HCT116 (cell line): ENCODE results near the gene MTG1. TPM values are rescaled to one million over a fixed set of nuclear protein-coding genes. Genes with fewer than 3 reads are reported as not detected.

Experiments
- ATAC-seq: fragments of 200-7000 bp; cut with Tn5 transposase; 2 replicates; pipeline ENCODE4 v1.9.1; 2020; ENCODE audit warnings: mild to moderate bottlenecking, moderate library complexity
- BruUV-seq: library from RNA; stranded (reverse); fragments of 400-500 nt; replicated peaks from 2 replicates; lab custom pipeline; 2021; lab: Mats Ljungman, UMichigan
- CTCF ChIA-PET: fragments of 300-600 bp; sonication (Branson Sonifier 250); formaldehyde crosslinking; loops from one replicate; lab custom pipeline; 2021; ENCODE audit warnings: antibody characterized with exemption; lab: Charles Lee
- POLR2A ChIA-PET: fragments of 300-600, 350-600 bp; sonication (Branson Sonifier 250); formaldehyde crosslinking; loops from one replicate; lab custom pipeline; 2021; ENCODE audit warnings: antibody characterized with exemption; lab: Charles Lee
- RAD21 ChIA-PET, 2 experiments: fragments of 300-600 bp; sonication (Branson Sonifier 250); formaldehyde crosslinking; loops; one replicate each; lab custom pipeline; 2023; ENCODE audit warnings: low total read pairs in 2 of 2; ENCODE audit not compliant: uncharacterized antibody in 2 of 2, unreplicated experiment in 2 of 2, low non-redundant PET in 1 of 2; lab: Charles Lee
- DNase-seq: peaks from one replicate; pipeline ENCODE4 v3.0.0-alpha.2; 2010; ENCODE audit warnings: low read depth, low spot score
- H2AFZ ChIP-seq: fragments of 200-600 bp; shearing (Covaris generic), sonication (generic); 2 replicates; pipeline ENCODE4 v1.6.1; 2017; ENCODE audit warnings: low read depth, mixed run types, mixed read lengths, antibody characterized with exemption, low read length; ENCODE audit not compliant: poor library complexity, severe bottlenecking
- H3K27ac ChIP-seq: 2 replicates; pipeline ENCODE4 v1.5.1; 2012; ENCODE audit warnings: low read depth, low read length
- H3K27me3 ChIP-seq: fragments of 200-600 bp; sonication (generic); 2 replicates; pipeline ENCODE4 v1.6.1; 2016; ENCODE audit warnings: mixed run types, low read length, mixed read lengths; ENCODE audit not compliant: insufficient read depth
- H3K36me3 ChIP-seq, 2 experiments: fragments of 200-500 bp in 1 of 2; fragments of 200-600 bp in 1 of 2; sonication (Bioruptor generic) in 1 of 2; sonication (generic) in 1 of 2; 2 replicates each; pipeline versions ENCODE4 v1.5.1 to v1.6.1; 2014 to 2016; ENCODE audit warnings: low read length in 2 of 2, inconsistent platforms in 1 of 2, mixed read lengths in 1 of 2, mixed run types in 1 of 2; ENCODE audit not compliant: insufficient read depth in 2 of 2, control insufficient read depth in 1 of 2
- H3K4me1 ChIP-seq, 2 experiments: fragments of 200-600 bp in 1 of 2; sonication (generic) in 1 of 2; 2 replicates each; pipeline versions ENCODE4 v1.5.1 to v1.6.1; 2012 to 2017; ENCODE audit warnings: low read length in 2 of 2, inconsistent platforms in 1 of 2, mild to moderate bottlenecking in 1 of 2, mixed read lengths in 1 of 2, mixed run types in 1 of 2, moderate library complexity in 1 of 2; ENCODE audit not compliant: insufficient read depth in 2 of 2, control insufficient read depth in 1 of 2
- H3K4me2 ChIP-seq: fragments of 200-600 bp; sonication (generic); 2 replicates; pipeline ENCODE4 v1.6.1; 2017; ENCODE audit warnings: mixed run types, low read length, mixed read lengths
- H3K4me3 ChIP-seq, 2 experiments: fragments of 200-600 bp in 1 of 2; sonication (generic) in 1 of 2; replicated peaks in 1 of 2; 2 replicates each; pipeline ENCODE4 v1.5.1; 2011 to 2016; ENCODE audit warnings: low read length in 2 of 2, control low read depth in 1 of 2, low read depth in 1 of 2, mild to moderate bottlenecking in 1 of 2, mixed read lengths in 1 of 2, mixed run types in 1 of 2
- H3K79me2 ChIP-seq: fragments of 200-600 bp; sonication (generic); 2 replicates; pipeline ENCODE4 v1.6.1; 2017; ENCODE audit warnings: mild to moderate bottlenecking, mixed run types, low read length, moderate library complexity, mixed read lengths; ENCODE audit not compliant: insufficient read depth
- H3K9ac ChIP-seq: fragments of 200-600 bp; sonication (generic); 2 replicates; pipeline ENCODE4 v1.6.1; 2016; ENCODE audit warnings: low read length, mixed read lengths
- H3K9me2 ChIP-seq: fragments of 200-600 bp; sonication (generic), shearing (Covaris generic); 2 replicates; pipeline ENCODE4 v1.6.1; 2017; ENCODE audit warnings: mixed run types, mild to moderate bottlenecking, moderate library complexity; ENCODE audit not compliant: insufficient read depth
- H3K9me3 ChIP-seq, 2 experiments: fragments of 200-500 bp in 1 of 2; fragments of 200-600 bp in 1 of 2; sonication (Bioruptor generic) in 1 of 2; sonication (generic) in 1 of 2; 2 replicates each; pipeline ENCODE4 v1.6.1; 2014 to 2017; ENCODE audit warnings: low read length in 2 of 2, mixed read lengths in 2 of 2, inconsistent platforms in 1 of 2, low read depth in 1 of 2, mild to moderate bottlenecking in 1 of 2, mixed run types in 1 of 2, moderate library complexity in 1 of 2; ENCODE audit not compliant: control insufficient read depth in 1 of 2, insufficient read depth in 1 of 2
- H4K20me1 ChIP-seq: fragments of 200-600 bp; sonication (generic), shearing (Covaris generic); 2 replicates; pipeline ENCODE4 v1.6.1; 2017; ENCODE audit warnings: mixed run types, mild to moderate bottlenecking, moderate library complexity; ENCODE audit not compliant: insufficient read depth
- CEBPB ChIP-seq: IDR thresholded peaks from 2 replicates; pipeline ENCODE4 v1.6.1; 2012; ENCODE audit warnings: low read depth
- EGR1 ChIP-seq: IDR thresholded peaks from 2 replicates; pipeline ENCODE4 v1.6.1; 2012; ENCODE audit warnings: low read depth
- FOSL1 ChIP-seq: IDR thresholded peaks from 2 replicates; pipeline ENCODE4 v1.6.1; 2012; ENCODE audit warnings: low read depth
- SRF ChIP-seq: IDR thresholded peaks from 2 replicates; pipeline ENCODE4 v1.6.1; 2012; ENCODE audit warnings: low read depth
- TCF7L2 ChIP-seq: IDR thresholded peaks from 2 replicates; pipeline ENCODE4 v1.7.0; 2011; ENCODE audit warnings: borderline replicate concordance, inconsistent platforms; ENCODE audit not compliant: insufficient read depth, insufficient read length; ENCODE audit errors: extremely low read depth
- ZFX ChIP-seq: fragments of 450-650 bp; IDR thresholded peaks from 2 replicates; pipeline ENCODE4 v1.6.1; 2017
- intact Hi-C: fragments of 100-400 bp; cut with micrococcal nuclease; formaldehyde crosslinking; loops from 2 replicates; pipeline ENCODE4 v1.10.0; 2022
- total RNA-seq: library from RNA; stranded (reverse); gene quantifications from one replicate; pipeline ENCODE4 v1.2.1, GENCODE V29; 2021; ENCODE audit not compliant: unreplicated experiment
- TF ChIP-seq, protein P1 (sequence below): IDR thresholded peaks from 2 replicates; pipeline ENCODE4 v1.6.1; 2011; ENCODE audit warnings: mild to moderate bottlenecking, low read length, moderate library complexity; ENCODE audit not compliant: insufficient replicate concordance; ENCODE audit errors: extremely low read depth
- TF ChIP-seq, protein P2 (sequence below): IDR thresholded peaks from 2 replicates; pipeline ENCODE4 v1.6.1; 2012

The MTG1 gene
- total RNA-seq, 1 experiment from 2014 or later: 23.1 TPM

- Histone ChIP-seq H4K20me1 (no peaks in the 10 kb centered on the region), H3K4me3 (no peak overlapping the region), H3K27me3 (no peaks in the 10 kb centered on the region), H3K27ac (no peak overlapping the region), H3K9ac (no peak overlapping the region), H3K79me2 (peaks cover 6% of the 10 kb centered on the region; the same call in 1 of the 2 replicates), H3K4me1 (peaks cover 3 to 5% of the 10 kb centered on the region in 2 experiments; a peak in 2 of 4 replicates), H3K9me3 (no peaks in the 10 kb centered on the region), H3K36me3 (no peaks in the 10 kb centered on the region), H2AFZ (no peak overlapping the region), H3K4me2 (no peak overlapping the region), H3K9me2 (no peaks in the 10 kb centered on the region)
- RAD21 ChIA-PET: no interaction called here
- ATAC-seq (no peak), DNase-seq (no peak)
- no TSS peak for BruUV-seq
- TF ChIP-seq EGR1: no peak
- no peak for TF ChIP-seq FOSL1
- TF ChIP-seq, protein P1, sequence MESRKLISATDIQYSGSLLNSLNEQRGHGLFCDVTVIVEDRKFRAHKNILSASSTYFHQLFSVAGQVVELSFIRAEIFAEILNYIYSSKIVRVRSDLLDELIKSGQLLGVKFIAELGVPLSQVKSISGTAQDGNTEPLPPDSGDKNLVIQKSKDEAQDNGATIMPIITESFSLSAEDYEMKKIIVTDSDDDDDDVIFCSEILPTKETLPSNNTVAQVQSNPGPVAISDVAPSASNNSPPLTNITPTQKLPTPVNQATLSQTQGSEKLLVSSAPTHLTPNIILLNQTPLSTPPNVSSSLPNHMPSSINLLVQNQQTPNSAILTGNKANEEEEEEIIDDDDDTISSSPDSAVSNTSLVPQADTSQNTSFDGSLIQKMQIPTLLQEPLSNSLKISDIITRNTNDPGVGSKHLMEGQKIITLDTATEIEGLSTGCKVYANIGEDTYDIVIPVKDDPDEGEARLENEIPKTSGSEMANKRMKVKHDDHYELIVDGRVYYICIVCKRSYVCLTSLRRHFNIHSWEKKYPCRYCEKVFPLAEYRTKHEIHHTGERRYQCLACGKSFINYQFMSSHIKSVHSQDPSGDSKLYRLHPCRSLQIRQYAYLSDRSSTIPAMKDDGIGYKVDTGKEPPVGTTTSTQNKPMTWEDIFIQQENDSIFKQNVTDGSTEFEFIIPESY: no peak
- TF ChIP-seq SRF: no peak
- TF ChIP-seq ZFX: no peak
- no peak for TF ChIP-seq TCF7L2
- TF ChIP-seq CEBPB: no peak
- TF ChIP-seq, protein P2, sequence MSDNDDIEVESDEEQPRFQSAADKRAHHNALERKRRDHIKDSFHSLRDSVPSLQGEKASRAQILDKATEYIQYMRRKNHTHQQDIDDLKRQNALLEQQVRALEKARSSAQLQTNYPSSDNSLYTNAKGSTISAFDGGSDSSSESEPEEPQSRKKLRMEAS: no peak
- intact Hi-C loops: no loop called here
- POLR2A ChIA-PET: no interaction called here
- CTCF ChIA-PET: no interaction called here
Observed at GRCh38 chr10:133354672-133355240, 39.2 kb upstream of the MTG1 start.
